Heart right ventricle (tissue), 16 donors: ENCODE data around the gene SDK2. TPM values are rescaled to one million over a fixed set of nuclear protein-coding genes. Genes with fewer than 3 reads are reported as not detected.

Source experiments
- ATAC-seq, 8 donors: fragments of 200-7000 bp; cut with Tn5 transposase; one replicate each; pipeline ENCODE4 v1.9.1; 2020; ENCODE audit warnings: mild to moderate bottlenecking in 8 of 8, moderate library complexity in 8 of 8, moderate number of reproducible peaks in 1 of 8
- DNase-seq, 2 donors: peaks; one replicate each; pipeline ENCODE4 v3.0.0-alpha.2; 2020
- H3K27ac ChIP-seq, 10 donors: fragments of 200-600 bp; sonication (generic) in 2 of 10; one replicate each; pipeline versions ENCODE4 v1.5.0 to v1.8.0; 2020 to 2022; ENCODE audit warnings: mild to moderate bottlenecking in 3 of 10
- H3K27me3 ChIP-seq, 7 donors: fragments of 200-600 bp; one replicate each; pipeline ENCODE4 v1.8.0; 2021 to 2022; ENCODE audit warnings: mild to moderate bottlenecking in 2 of 7
- H3K36me3 ChIP-seq, 9 donors: fragments of 200-600 bp; sonication (generic) in 1 of 9; one replicate each; pipeline versions ENCODE4 v1.5.0 to v1.8.0; 2020 to 2022; ENCODE audit warnings: mild to moderate bottlenecking in 2 of 9
- H3K4me1 ChIP-seq, 9 donors: fragments of 200-600 bp; sonication (generic) in 1 of 9; one replicate each; pipeline versions ENCODE4 v1.5.0 to v1.8.0; 2020 to 2022; ENCODE audit warnings: mild to moderate bottlenecking in 4 of 9
- H3K4me3 ChIP-seq, 10 donors: fragments of 200-600 bp; sonication (generic) in 2 of 10; one replicate each; pipeline versions ENCODE4 v1.5.0 to v1.8.0; 2020 to 2022; ENCODE audit warnings: mild to moderate bottlenecking in 7 of 10, moderate library complexity in 2 of 10
- H3K9me3 ChIP-seq, 11 donors: fragments of 200-600 bp in 10 of 11; sonication (generic) in 2 of 11; one replicate each; pipeline versions ENCODE4 v1.5.0 to v1.8.0; 2013 to 2022; ENCODE audit warnings: mild to moderate bottlenecking in 2 of 11, control low read depth in 1 of 11, moderate library complexity in 1 of 11
- WGBS, 2 donors: extraction: QIAGEN DNeasy Blood & Tissue Kit; methylation state at CpG; one replicate each; pipeline ENCODE4 v1.1.7; 2013; ENCODE audit warnings: inconsistent platforms in 1 of 2; 5-methylcytosine and 5-hydroxymethylcytosine counted together
- intact Hi-C, 10 donors: fragments of 100-400 bp; cut with DNase I; formaldehyde crosslinking; loops; one replicate each; pipeline versions ENCODE4 v1.11.1 to v1.14.2; 2022
- polyA plus RNA-seq, 2 donors: library from polyadenylated mRNA; stranded (reverse); fragments of 200-250 nt; gene quantifications; one replicate each; pipeline ENCODE4 v1.2.3, GENCODE V29; 2013
- total RNA-seq, 10 donors: library from RNA; stranded (reverse); fragmentation: NEBNext Ultra II Directional in 3 of 10; extraction: Animal tissue kit (Norgen Biotek cat#: 25700) in 3 of 10; gene quantifications; one replicate each; pipeline versions ENCODE4 v1.2.1 to v1.2.4, GENCODE V29; 2021 to 2023
- TF ChIP-seq, protein P1 (sequence below), 9 donors: fragments of 200-600 bp; sonication (generic) in 2 of 9; IDR thresholded peaks; one replicate each; pipeline versions ENCODE4 v1.5.0 to v1.8.0; 2021 to 2022; ENCODE audit warnings: antibody characterized with exemption in 9 of 9, mild to moderate bottlenecking in 5 of 9, moderate library complexity in 1 of 9
- donor health status: Arrhythmogenic right ventricular cardiomyopathy.
- donor health status: ischemic (EF 13 %, LVEDD 7.1; RV severe dilation, severe dysfunction).
- donor health status: healthy with polysubstance abuse.
- donor health status: DM: no; HTN: yes; CAD: no.
- donor health status: DM: no; HTN: no; CAD: no.
- donor health status: ischemic (EF 25% LVEDD 6.9; RV normal size, moderate dysfunction).
- donor health status: ischemic (EF 25% LVEDD 5.7; RV mildly dilated, moderate dysfunction).
- donor health status: healthy.
- donor health status: DM: yes; HTN: yes; CAD: no.
- donor health status: Ischemic cardiomyopathy.
- donor health status: ischemic (EF 35%, LVEDD 5.7; RV mildly dilated, moderate dysfunction).
- donor health status: nonischemic (EF 11% LVEDD 7.7; RV severe dilation, severe dysfunction).
- donor health status: DM: yes; HTN: yes; CAD: no.
- donor health status: PGD.
- donor health status: ischemic (EF 29% LVEDD 5.4; RV normal size, mild dysfunction).
- donor health status: nonischemic (EF 23%, LVEDD 6.1; RV moderate dilation, normal function).

The SDK2 gene
- total and polyA plus RNA-seq, 12 donors, result 0.44 to 4.2 (median 1.9) TPM

DNA sequence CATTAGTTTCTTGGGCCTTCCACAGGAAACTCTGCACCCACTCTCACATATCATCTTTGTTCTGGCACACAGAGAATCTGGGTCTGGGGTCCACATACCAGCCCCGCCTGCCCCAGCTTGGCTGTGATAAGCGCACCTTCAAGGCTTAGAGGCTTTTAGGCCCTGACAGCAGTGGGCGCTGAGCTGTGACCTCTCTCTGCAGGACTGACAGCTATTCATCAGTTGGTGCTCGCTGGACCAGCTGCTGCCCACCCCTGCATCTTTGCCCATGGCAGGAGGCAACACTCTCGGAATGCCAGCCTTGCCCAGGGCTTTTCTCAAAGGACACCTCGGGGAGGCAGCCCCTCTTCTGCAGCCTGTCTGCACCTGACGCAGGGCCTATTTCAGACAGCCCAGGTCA, 62.9 kb downstream of the SDK2 start:
- Histone ChIP-seq H3K9me3 (no peaks in the 10 kb centered on the region), H3K36me3 (no peaks in the 10 kb centered on the region), H3K4me1 (no peaks in the 10 kb centered on the region), H3K27me3 (no peaks in the 10 kb centered on the region), H3K27ac (no peak overlapping the region), H3K4me3 (no peak overlapping the region)
- TF ChIP-seq, protein P1, sequence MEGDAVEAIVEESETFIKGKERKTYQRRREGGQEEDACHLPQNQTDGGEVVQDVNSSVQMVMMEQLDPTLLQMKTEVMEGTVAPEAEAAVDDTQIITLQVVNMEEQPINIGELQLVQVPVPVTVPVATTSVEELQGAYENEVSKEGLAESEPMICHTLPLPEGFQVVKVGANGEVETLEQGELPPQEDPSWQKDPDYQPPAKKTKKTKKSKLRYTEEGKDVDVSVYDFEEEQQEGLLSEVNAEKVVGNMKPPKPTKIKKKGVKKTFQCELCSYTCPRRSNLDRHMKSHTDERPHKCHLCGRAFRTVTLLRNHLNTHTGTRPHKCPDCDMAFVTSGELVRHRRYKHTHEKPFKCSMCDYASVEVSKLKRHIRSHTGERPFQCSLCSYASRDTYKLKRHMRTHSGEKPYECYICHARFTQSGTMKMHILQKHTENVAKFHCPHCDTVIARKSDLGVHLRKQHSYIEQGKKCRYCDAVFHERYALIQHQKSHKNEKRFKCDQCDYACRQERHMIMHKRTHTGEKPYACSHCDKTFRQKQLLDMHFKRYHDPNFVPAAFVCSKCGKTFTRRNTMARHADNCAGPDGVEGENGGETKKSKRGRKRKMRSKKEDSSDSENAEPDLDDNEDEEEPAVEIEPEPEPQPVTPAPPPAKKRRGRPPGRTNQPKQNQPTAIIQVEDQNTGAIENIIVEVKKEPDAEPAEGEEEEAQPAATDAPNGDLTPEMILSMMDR (IDR thresholded peaks at IDR 0.05), result no peak
- no peak for DNase-seq
- no peak for ATAC-seq
- intact Hi-C loops, result no loop called here
- 95% methylated on average over 7 of the region's 7 CpGs for WGBS, 2 donors

DNA sequence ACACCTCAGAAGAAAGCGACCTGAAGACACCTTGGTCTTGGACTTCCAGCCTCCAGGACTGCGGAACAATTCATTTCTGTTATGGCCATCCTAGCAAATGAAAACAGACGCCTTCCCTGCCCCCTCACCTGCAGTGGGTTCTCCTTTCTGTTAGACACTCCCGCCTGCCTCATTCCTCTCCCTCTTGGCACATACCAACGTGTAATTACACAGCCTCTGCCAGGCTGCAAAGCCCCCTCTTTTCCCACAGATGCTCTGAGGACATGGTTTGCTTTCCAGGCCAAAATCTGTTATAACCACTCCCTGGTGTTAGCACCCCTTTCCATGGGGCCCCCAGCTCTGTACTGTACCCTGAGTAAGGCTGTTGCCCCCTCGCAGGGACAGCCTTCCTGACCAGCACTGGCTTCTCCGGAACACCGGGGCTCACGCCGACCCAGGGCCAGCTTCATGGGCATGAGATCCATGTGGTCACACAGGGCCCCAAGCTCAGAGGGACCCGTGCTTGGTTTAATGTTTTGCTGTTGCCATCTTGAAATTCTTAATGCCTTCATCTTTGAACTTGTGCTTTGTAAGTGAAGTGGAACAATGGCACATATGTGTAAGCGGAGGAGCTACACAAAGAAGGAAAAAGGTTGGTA, 64.1 kb downstream of the SDK2 start:
- DNase-seq, result no peak
- H3K27ac ChIP-seq, result no peak overlapping the region
- TF ChIP-seq, protein P1 (IDR thresholded peaks at IDR 0.05), result no peak
- H3K9me3 ChIP-seq, result no peaks in the 10 kb centered on the region
- H3K36me3 ChIP-seq, result no peaks in the 10 kb centered on the region
- H3K27me3 ChIP-seq, result no peaks in the 10 kb centered on the region
- ATAC-seq, result no peak
- no peak overlapping the region for H3K4me3 ChIP-seq
- intact Hi-C loops, result no loop called here
- no peaks in the 10 kb centered on the region for H3K4me1 ChIP-seq
- WGBS, 2 donors, result 91 to 92% methylated on average over 12 of the region's 12 CpGs

DNA sequence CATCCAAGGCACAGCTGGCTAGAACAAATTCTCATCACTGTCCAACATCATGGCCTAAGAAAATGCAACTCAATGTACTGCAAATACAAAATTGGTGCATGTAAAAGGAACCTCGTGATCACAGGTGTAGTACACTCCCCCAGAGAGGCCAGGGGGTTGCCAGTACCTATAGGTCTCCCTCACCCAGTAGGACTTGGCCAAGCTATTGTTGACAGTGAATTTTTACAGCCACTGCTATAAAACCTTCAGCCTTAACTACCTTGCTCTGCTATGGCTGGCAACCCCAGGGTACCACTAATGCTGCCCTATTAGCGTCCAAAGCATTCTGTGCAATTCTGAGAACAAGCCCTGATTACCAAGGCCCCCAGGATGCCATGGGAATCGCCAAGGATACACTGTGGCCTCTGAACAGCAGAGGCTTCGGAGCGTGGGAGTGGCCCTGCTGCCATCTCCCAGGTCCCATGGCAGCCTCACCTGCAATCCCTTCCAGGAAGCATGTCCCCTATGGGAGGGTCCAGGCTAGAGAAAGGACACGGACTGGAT, 67.6 kb downstream of the SDK2 start:
- DNase-seq (no peak), ATAC-seq (no peak)
- H3K27ac ChIP-seq, result no peak overlapping the region
- H3K36me3 ChIP-seq, result no peaks in the 10 kb centered on the region
- WGBS, 2 donors, result 85 to 87% methylated on average over 6 of the region's 6 CpGs
- no peak overlapping the region for H3K4me3 ChIP-seq
- TF ChIP-seq, protein P1 (IDR thresholded peaks at IDR 0.05), result no peak
- peaks cover 0 to 9% (median 0%) of the 10 kb centered on the region in 7 donors for H3K27me3 ChIP-seq
- H3K9me3 ChIP-seq, result no peaks in the 10 kb centered on the region
- no peaks in the 10 kb centered on the region for H3K4me1 ChIP-seq
- intact Hi-C loops, result no loop called here

DNA sequence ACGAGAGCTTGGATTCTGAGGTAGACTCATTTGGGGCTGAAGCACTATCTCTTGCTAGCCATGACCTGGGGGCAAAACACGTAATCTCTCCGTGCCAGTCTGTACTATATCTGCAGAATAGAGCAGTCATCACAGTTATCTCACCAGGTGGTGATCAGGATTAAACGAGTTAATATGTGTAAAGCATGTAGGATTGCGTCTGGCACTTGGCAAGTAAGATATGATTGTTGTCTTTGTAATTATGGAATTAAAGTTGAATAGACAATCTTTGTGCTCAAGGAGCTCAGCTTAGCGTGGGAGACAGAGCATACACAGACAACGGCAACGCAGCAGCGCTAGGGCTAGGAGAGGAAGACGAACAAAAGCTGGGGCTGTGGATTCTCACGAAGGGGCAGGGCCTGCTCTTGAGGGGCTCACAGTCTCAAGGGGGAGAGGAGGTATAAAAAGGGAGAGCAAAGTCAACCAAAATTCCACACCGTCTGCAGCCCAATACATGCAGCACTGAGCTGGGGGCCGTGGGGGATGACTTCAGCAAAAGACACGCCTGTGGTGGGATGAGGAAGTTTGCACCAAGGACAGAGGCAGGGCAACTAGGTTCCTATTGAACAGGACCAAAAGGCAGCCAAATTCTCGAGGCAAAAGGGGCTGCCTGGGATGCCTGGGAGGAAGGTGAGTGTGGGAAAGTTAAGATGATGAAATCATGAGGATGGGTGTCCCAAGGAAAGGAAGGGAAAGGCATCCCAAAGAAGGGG, 68.6 kb downstream of the SDK2 start:
- DNase-seq (no peak), ATAC-seq (no peak)
- H3K9me3 ChIP-seq, result no peaks in the 10 kb centered on the region
- H3K4me3 ChIP-seq, result no peak overlapping the region
- intact Hi-C loops, result no loop called here
- peaks cover 0 to 13% (median 0%) of the 10 kb centered on the region in 7 donors for H3K27me3 ChIP-seq
- no peak overlapping the region for H3K27ac ChIP-seq
- no peaks in the 10 kb centered on the region for H3K4me1 ChIP-seq
- TF ChIP-seq, protein P1 (IDR thresholded peaks at IDR 0.05), result no peak
- WGBS, 2 donors, result 60 to 61% methylated on average over 15 of the region's 15 CpGs
- H3K36me3 ChIP-seq, result no peaks in the 10 kb centered on the region
